ENCODE data around the gene TLE2. TPM values are rescaled to one million over a fixed set of nuclear protein-coding genes. Genes with fewer than 3 reads are reported as not detected.

The TLE2 gene
- total RNA-seq, 2 donors from 2014 or later: 34.5 to 45.2 TPM

GRCh38 chr19:3042621-3043267 lies 13.7 kb upstream of the TLE2 start:
- Histone ChIP-seq H3K36me3 (replicated peaks in 1 of 2; ENCODE audit: insufficient read depth in 1 of 2, low read depth in 2 of 2) (no peaks in the 10 kb centered on the region), H3K4me1 (peaks cover 14% of the 10 kb centered on the region), H3K4me3 (no peak overlapping the region), H3K27ac (no peak overlapping the region), H3K27me3 (no peaks in the 10 kb centered on the region), H3K9me3 (no peaks in the 10 kb centered on the region)
- DNase-seq: no peak
- TF ChIP-seq POLR2A (IDR thresholded peaks at IDR 0.05): no peak
- TF ChIP-seq, protein P1, sequence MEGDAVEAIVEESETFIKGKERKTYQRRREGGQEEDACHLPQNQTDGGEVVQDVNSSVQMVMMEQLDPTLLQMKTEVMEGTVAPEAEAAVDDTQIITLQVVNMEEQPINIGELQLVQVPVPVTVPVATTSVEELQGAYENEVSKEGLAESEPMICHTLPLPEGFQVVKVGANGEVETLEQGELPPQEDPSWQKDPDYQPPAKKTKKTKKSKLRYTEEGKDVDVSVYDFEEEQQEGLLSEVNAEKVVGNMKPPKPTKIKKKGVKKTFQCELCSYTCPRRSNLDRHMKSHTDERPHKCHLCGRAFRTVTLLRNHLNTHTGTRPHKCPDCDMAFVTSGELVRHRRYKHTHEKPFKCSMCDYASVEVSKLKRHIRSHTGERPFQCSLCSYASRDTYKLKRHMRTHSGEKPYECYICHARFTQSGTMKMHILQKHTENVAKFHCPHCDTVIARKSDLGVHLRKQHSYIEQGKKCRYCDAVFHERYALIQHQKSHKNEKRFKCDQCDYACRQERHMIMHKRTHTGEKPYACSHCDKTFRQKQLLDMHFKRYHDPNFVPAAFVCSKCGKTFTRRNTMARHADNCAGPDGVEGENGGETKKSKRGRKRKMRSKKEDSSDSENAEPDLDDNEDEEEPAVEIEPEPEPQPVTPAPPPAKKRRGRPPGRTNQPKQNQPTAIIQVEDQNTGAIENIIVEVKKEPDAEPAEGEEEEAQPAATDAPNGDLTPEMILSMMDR (IDR thresholded peaks at IDR 0.05): no peak
- intact Hi-C loops (cut with DNase I): no loop called here
- 55 to 56% methylated on average over 15 of the region's 15 CpGs for WGBS, 2 donors
- no peak for ATAC-seq

- 43 to 58% methylated on average over 20 to 22 of the region's 40 CpGs for WGBS, 2 donors
Observed at GRCh38 chr19:3041761-3042620, 12.9 kb upstream of the TLE2 start.

GRCh38 chr19:3041327-3041726 lies 12.2 kb upstream of the TLE2 start:
- Histone ChIP-seq H3K4me1 (peaks cover 14% of the 10 kb centered on the region), H3K27me3 (no peaks in the 10 kb centered on the region), H3K27ac (no peak overlapping the region), H3K36me3 (replicated peaks in 1 of 2; ENCODE audit: insufficient read depth in 1 of 2, low read depth in 2 of 2) (no peaks in the 10 kb centered on the region), H3K4me3 (no peak overlapping the region), H3K9me3 (no peaks in the 10 kb centered on the region)
- no peak for DNase-seq
- ATAC-seq: no peak
- intact Hi-C loops (cut with DNase I): no loop called here
- TF ChIP-seq, protein P1 (IDR thresholded peaks at IDR 0.05): no peak
- TF ChIP-seq POLR2A (IDR thresholded peaks at IDR 0.05): no peak
- 80 to 86% methylated on average over 11 of the region's 12 CpGs for WGBS, 2 donors

More at GRCh38 chr19:3041761-3042620, 12.9 kb upstream of the TLE2 start:
- TF ChIP-seq, protein P1 (IDR thresholded peaks at IDR 0.05): no peak
- no peak for TF ChIP-seq POLR2A (IDR thresholded peaks at IDR 0.05)
- Histone ChIP-seq H3K4me3 (no peak overlapping the region), H3K4me1 (peaks cover 7% of the 10 kb centered on the region), H3K9me3 (no peaks in the 10 kb centered on the region), H3K27ac (no peak overlapping the region), H3K27me3 (no peaks in the 10 kb centered on the region), H3K36me3 (replicated peaks in 1 of 2; ENCODE audit: insufficient read depth in 1 of 2, low read depth in 2 of 2) (no peaks in the 10 kb centered on the region)
- intact Hi-C loops (cut with DNase I): no loop called here
- DNase-seq (no peak), ATAC-seq (no peak)

DNA sequence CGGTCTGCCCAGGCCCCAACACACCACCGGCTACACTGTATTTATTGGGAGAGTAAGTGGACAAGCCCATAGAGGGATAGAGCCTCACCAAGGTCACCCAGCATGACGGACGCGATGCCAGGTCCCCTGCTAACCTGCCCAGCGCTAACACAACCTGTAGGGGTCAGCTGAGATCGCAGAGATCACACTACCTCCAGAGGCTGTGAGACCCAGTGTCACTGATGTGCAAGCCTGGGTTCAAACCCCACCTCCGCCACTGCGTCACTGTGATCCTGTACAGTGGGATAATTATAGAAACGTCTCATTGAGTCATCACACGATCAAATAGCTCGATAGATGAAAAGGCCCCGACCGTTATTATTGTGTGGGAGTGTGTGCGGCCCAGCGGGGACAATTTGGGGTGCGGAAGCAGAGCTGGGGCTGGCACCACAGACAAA lies 10.6 kb upstream of the TLE2 start:
- 48 to 61% methylated on average over 9 to 17 of the region's 17 CpGs for WGBS, 2 donors
- peak overlapping the region in 2 of 4 donors; percentile 29 to 45 for H3K27ac ChIP-seq
- H3K4me1 ChIP-seq: peaks cover 21% of the 10 kb centered on the region
- TF ChIP-seq, protein P1 (IDR thresholded peaks at IDR 0.05): peak in 5 of 7 experiments; percentile 28 to 54 (median 48)
- no peak for TF ChIP-seq POLR2A (IDR thresholded peaks at IDR 0.05)
- ATAC-seq (no peak), DNase-seq (peak; percentile 60 to 74 (median 68))
- intact Hi-C loops (cut with DNase I): loop anchor here (10.0 kb wide), 1 partner anchor 75 kb away; no protein-coding TSS in a partner anchor
- no peaks in the 10 kb centered on the region for H3K36me3 ChIP-seq (replicated peaks in 1 of 2; ENCODE audit: insufficient read depth in 1 of 2, low read depth in 2 of 2)
- no peak overlapping the region for H3K4me3 ChIP-seq
- no peaks in the 10 kb centered on the region for H3K27me3 ChIP-seq
- no peaks in the 10 kb centered on the region for H3K9me3 ChIP-seq
